OCI-LY7 (cell line): ENCODE data around the gene BCAS4.

Experiments
- CTCF ChIP-seq: fragments of 200-600 bp; sonication (generic); conservative IDR thresholded peaks from 2 replicates; pipeline ENCODE4 v1.5.1; 2014; ENCODE audit warnings: mild to moderate bottlenecking, antibody characterized with exemption, low read length, moderate library complexity, mixed read lengths
- EZH2phosphoT487 ChIP-seq: fragments of 200-600 bp; sonication (generic); IDR thresholded peaks from 2 replicates; pipeline ENCODE4 v1.6.1; 2018; ENCODE audit warnings: low read depth, borderline replicate concordance, mild to moderate bottlenecking, mixed run types, antibody characterized with exemption, low read length, moderate library complexity, mixed read lengths

- no peak for TF ChIP-seq CTCF
- TF ChIP-seq EZH2phosphoT487: no peak
These were observed 91.4 kb downstream of the BCAS4 start for GRCh38 chr20:50886184-50886790.
